WERI-Rb-1 (cell line): ENCODE measurements around the gene LFNG.

Experiments used
- DNase-seq: peaks from one replicate; pipeline ENCODE4 v3.0.0-alpha.2; 2020
- H3K27ac ChIP-seq: fragments of 250-450 bp; sonication (Bioruptor Pico); 2 replicates; pipeline ENCODE4 v1.5.1; 2020; ENCODE audit warnings: mild to moderate bottlenecking, moderate library complexity
- H3K27me3 ChIP-seq: fragments of 250-450 bp; sonication (Bioruptor Pico); 2 replicates; pipeline ENCODE4 v1.5.1; 2021; ENCODE audit warnings: mild to moderate bottlenecking, low read depth, moderate library complexity; ENCODE audit not compliant: insufficient read depth, severe bottlenecking
- H3K36me3 ChIP-seq: fragments of 250-450 bp; sonication (Bioruptor Pico); 2 replicates; pipeline ENCODE4 v1.5.1; 2020; ENCODE audit warnings: mild to moderate bottlenecking, moderate library complexity
- H3K4me3 ChIP-seq: 2 replicates; pipeline ENCODE4 v1.5.1; 2011; ENCODE audit warnings: low read depth, mild to moderate bottlenecking, control low read depth, low read length
- H3K9me3 ChIP-seq: fragments of 250-450 bp; sonication (Bioruptor Pico); 2 replicates; pipeline ENCODE4 v1.5.1; 2021; ENCODE audit warnings: mild to moderate bottlenecking, moderate library complexity; ENCODE audit not compliant: severe bottlenecking
- TF ChIP-seq, protein P1 (sequence below): IDR thresholded peaks from 2 replicates; pipeline ENCODE4 v1.5.1; 2011; ENCODE audit warnings: low read depth, mild to moderate bottlenecking, control low read depth, inconsistent platforms, low read length

LFNG gene

DNA sequence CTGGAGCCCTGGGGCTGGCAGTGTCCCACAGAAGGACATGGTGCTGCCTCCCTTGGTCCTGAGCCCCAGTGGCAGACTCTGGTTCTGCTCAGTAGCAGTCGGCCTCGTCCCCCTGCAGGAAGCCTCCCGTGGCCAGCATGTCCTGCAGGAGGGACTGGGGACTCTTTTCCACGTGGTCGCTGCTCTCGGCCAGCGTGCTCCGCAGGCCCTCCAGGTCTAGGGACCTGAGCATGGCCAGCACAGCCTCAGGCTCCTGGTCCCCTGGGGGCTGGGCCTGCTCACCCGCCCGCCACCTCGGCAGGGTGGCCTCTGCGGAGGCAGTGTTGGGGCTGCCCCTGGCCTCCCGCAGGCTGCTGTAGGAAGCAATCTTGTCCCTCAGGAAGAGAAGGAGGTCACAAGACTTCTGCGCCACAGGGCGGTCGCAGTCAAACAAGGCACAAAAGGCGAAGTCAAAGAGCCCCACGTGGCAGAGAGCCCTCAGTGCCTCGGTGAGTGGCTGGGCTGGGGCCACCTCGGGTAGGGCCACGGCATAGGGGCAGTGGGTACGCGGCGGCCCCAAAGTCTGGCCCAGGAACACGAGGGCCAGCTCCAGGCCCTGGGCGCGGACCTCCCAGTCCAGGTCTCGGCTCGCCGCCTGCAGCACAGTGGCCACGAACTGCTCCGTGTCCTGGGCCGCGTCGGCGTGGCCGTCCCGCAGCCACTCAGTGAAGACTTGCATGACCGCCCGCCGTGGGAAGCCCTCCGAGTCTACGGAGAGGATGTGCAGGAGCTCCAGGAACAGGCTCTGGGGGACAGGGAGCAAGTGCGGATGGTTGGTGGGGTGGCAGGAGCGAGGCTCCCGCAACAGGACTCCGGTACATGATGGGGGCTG lies 18.6 kb downstream of the LFNG start:
- DNase-seq: peak; percentile 22
- TF ChIP-seq, protein P1, sequence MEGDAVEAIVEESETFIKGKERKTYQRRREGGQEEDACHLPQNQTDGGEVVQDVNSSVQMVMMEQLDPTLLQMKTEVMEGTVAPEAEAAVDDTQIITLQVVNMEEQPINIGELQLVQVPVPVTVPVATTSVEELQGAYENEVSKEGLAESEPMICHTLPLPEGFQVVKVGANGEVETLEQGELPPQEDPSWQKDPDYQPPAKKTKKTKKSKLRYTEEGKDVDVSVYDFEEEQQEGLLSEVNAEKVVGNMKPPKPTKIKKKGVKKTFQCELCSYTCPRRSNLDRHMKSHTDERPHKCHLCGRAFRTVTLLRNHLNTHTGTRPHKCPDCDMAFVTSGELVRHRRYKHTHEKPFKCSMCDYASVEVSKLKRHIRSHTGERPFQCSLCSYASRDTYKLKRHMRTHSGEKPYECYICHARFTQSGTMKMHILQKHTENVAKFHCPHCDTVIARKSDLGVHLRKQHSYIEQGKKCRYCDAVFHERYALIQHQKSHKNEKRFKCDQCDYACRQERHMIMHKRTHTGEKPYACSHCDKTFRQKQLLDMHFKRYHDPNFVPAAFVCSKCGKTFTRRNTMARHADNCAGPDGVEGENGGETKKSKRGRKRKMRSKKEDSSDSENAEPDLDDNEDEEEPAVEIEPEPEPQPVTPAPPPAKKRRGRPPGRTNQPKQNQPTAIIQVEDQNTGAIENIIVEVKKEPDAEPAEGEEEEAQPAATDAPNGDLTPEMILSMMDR: no peak
- Histone ChIP-seq H3K27ac (no peak overlapping the region), H3K36me3 (peaks cover 53% of the 10 kb centered on the region), H3K9me3 (no peaks in the 10 kb centered on the region), H3K4me3 (no peak overlapping the region), H3K27me3 (no peaks in the 10 kb centered on the region)

DNA sequence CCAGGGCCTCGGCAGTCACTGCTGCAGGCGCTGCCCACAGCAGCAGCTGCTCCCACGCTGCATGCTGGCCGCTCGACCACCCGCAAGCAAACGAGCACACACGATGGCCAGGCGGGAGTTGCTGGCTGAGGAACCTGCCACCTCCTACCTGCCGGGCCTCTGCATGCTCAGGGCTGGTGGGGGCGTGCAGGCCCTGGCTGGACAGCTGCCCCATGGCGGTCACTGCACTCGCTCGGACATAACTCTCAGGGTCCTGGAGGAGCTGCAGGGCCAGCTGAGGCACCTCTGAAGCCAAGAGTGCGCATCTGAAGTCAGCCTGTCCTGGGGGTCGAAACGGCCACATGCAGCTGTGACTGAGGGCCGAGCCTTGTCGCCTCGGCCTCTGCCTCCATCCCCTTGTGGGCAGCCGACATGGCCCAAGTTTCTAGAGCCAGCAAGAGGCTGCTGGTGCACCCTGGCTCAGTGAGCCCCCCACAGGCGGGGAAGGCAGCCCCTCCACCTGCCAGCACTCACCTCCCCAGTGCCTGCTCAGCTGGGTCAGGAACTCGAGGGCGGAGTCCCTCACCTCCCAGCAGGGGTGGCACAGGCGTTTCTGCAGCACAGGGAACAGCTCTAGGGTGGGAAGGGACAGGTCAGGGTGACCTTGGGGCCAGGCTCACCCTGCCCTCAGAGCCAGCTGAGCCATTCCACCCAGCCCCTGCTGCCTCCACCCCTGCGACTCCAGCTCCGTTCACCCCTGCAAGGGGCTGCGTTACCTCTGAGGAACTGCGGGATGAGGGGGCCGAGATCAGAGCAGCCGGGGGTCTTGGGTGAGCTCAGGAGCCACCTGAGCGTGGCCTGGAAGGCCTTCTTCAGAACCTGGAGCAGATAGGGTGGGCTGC lies 19.7 kb downstream of the LFNG start:
- no peak overlapping the region for H3K27ac ChIP-seq
- no peak overlapping the region for H3K4me3 ChIP-seq
- no peak for DNase-seq
- no peaks in the 10 kb centered on the region for H3K27me3 ChIP-seq
- TF ChIP-seq, protein P1: no peak
- H3K36me3 ChIP-seq: peaks cover 62% of the 10 kb centered on the region
- H3K9me3 ChIP-seq: no peaks in the 10 kb centered on the region

DNA sequence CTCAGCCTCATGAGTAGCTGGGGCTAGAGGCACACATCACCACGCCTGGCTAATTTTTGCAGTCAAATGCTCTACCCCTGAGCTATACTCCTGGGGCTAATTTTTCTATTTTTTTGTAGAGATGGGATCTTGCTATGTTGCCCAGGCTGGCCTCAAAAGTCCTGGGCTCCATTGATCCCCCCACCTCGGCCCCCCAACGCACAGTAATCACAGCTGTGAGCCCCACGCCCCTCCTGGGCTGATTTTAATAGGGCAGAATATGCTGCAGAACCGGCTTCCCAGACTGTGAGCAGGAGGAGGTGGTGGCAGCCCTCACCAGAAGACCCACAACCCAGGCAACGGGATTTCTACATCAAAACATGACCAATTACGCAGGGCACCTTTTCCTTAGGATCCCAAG lies 20.6 kb downstream of the LFNG start:
- H3K9me3 ChIP-seq: no peaks in the 10 kb centered on the region
- no peak for DNase-seq
- H3K36me3 ChIP-seq: peaks cover 70% of the 10 kb centered on the region
- H3K27me3 ChIP-seq: no peaks in the 10 kb centered on the region
- no peak overlapping the region for H3K27ac ChIP-seq
- TF ChIP-seq, protein P1: no peak
- no peak overlapping the region for H3K4me3 ChIP-seq

- Histone ChIP-seq H3K27ac (no peak overlapping the region), H3K4me3 (no peak overlapping the region), H3K36me3 (peaks cover 72% of the 10 kb centered on the region), H3K9me3 (no peaks in the 10 kb centered on the region), H3K27me3 (no peaks in the 10 kb centered on the region)
- TF ChIP-seq, protein P1: no peak
- peak; percentile 11 for DNase-seq
These were observed 21.1 kb downstream of the LFNG start for GRCh38 chr7:2540641-2541051.

DNA sequence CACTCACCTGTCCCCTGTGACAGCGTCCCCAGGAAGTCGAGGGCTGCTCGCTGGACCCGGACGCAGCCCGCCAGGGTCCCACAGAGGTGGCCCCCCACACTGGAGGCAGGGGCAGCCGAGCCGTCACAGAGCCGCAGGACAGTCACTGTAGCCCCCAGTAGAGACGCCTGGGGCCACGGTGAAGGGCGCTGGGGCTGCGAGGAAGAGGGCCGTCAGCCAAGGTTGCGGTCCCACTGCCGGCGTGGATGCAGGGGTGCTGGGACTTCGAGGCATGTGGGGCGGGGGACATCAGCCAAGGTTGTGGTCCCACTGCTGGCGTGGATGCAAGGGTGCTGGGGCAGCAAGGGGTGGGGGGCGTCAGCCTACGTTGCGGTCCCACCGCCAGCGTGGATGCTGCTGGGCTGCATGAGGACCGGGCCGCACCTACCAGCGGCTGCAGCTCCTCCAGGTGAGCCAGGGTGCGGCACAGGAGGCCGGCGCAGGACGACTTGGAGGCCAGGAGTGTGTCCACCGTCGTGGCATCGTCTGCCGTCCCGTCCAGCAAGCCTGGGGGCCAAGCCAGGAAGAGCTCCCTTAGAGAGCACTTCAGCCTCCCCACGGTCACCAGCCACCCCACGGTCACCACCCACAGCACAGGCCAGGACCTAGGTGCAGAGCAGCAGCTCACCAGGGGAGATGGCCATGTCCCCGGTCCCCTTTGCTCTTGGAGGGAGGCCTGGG lies 21.9 kb downstream of the LFNG start:
- H3K27ac ChIP-seq: no peak overlapping the region
- H3K4me3 ChIP-seq: no peak overlapping the region
- no peaks in the 10 kb centered on the region for H3K27me3 ChIP-seq
- H3K36me3 ChIP-seq: peaks cover 80% of the 10 kb centered on the region
- H3K9me3 ChIP-seq: no peaks in the 10 kb centered on the region
- DNase-seq: no peak
- TF ChIP-seq, protein P1: no peak
